SK-N-SH treated with all-trans-retinoic acid at 6 μM for 48 hours (cell line): ENCODE measurements around the gene RGS9.

Source experiments
- ATAC-seq: fragments of 200-7000 bp; cut with Tn5 transposase; 3 replicates; pipeline ENCODE4 v1.9.1; 2020; ENCODE audit warnings: mild to moderate bottlenecking, moderate library complexity
- ARNTL ChIP-seq: fragments of 450-650 bp; formaldehyde crosslinking; IDR thresholded peaks from 2 replicates; pipeline ENCODE4 v1.5.0; 2020; ENCODE audit warnings: low read depth, mild to moderate bottlenecking, moderate library complexity, borderline replicate concordance
- BACH2 ChIP-seq: fragments of 250-450 bp; sonication (Bioruptor Pico); IDR thresholded peaks from 2 replicates; pipeline ENCODE4 v1.9.0; 2021; ENCODE audit warnings: mild to moderate bottlenecking, borderline replicate concordance
- CSDC2 ChIP-seq: fragments of 250-450 bp; sonication (Bioruptor Pico); IDR thresholded peaks from 2 replicates; pipeline ENCODE4 v1.5.0; 2020; ENCODE audit warnings: mild to moderate bottlenecking, moderate library complexity
- ESRRG ChIP-seq: fragments of 250-450 bp; sonication (Bioruptor Pico); IDR thresholded peaks from 2 replicates; pipeline ENCODE4 v1.6.1; 2021; ENCODE audit warnings: mild to moderate bottlenecking
- ISL1 ChIP-seq: fragments of 250-450 bp; sonication (Bioruptor Pico); IDR thresholded peaks from 2 replicates; pipeline ENCODE4 v2.1.2; 2022; ENCODE audit warnings: mild to moderate bottlenecking, moderate library complexity
- OSR1 ChIP-seq: fragments of 250-450 bp; sonication (Bioruptor Pico); IDR thresholded peaks from 2 replicates; pipeline ENCODE4 v1.8.0; 2022; ENCODE audit warnings: moderate library complexity, mild to moderate bottlenecking, inconsistent platforms
- PPARA ChIP-seq: fragments of 250-450 bp; sonication (Bioruptor Pico); IDR thresholded peaks from 2 replicates; pipeline ENCODE4 v1.5.0; 2020; ENCODE audit warnings: mild to moderate bottlenecking, borderline replicate concordance
- RARB ChIP-seq: fragments of 250-450 bp; sonication (Bioruptor Pico); IDR thresholded peaks from 2 replicates; pipeline ENCODE4 v1.8.0; 2021; ENCODE audit warnings: mild to moderate bottlenecking, moderate library complexity
- TSHZ2 ChIP-seq: fragments of 250-450 bp; sonication (Bioruptor Pico); IDR thresholded peaks from 2 replicates; pipeline ENCODE4 v1.5.0; 2020; ENCODE audit warnings: mild to moderate bottlenecking, moderate library complexity
- ZC3H10 ChIP-seq: fragments of 250-450 bp; sonication (Bioruptor Pico); IDR thresholded peaks from 2 replicates; pipeline ENCODE4 v1.5.1; 2021; ENCODE audit warnings: mild to moderate bottlenecking, moderate library complexity
- ZFP3 ChIP-seq: fragments of 250-450 bp; sonication (Bioruptor Pico); IDR thresholded peaks from 2 replicates; pipeline ENCODE4 v1.5.0; 2020; ENCODE audit warnings: mild to moderate bottlenecking, moderate library complexity
- ZFP30 ChIP-seq: fragments of 450-650 bp; formaldehyde crosslinking; IDR thresholded peaks from 2 replicates; pipeline ENCODE4 v1.5.0; 2022; ENCODE audit warnings: mild to moderate bottlenecking, moderate library complexity
- ZNF565 ChIP-seq: fragments of 450-650 bp; formaldehyde crosslinking; conservative IDR thresholded peaks from 2 replicates; pipeline ENCODE4 v1.5.0; 2020; ENCODE audit warnings: low read depth, mild to moderate bottlenecking, moderate library complexity
- ZNF70 ChIP-seq: fragments of 450-650 bp; formaldehyde crosslinking; IDR thresholded peaks from 2 replicates; pipeline ENCODE4 v1.5.0; 2020; ENCODE audit warnings: mild to moderate bottlenecking, moderate library complexity
- ZNF8 ChIP-seq: fragments of 450-650 bp; formaldehyde crosslinking; IDR thresholded peaks from 2 replicates; pipeline ENCODE4 v1.5.0; 2020; ENCODE audit warnings: mild to moderate bottlenecking, moderate library complexity
- TF ChIP-seq, protein P1 (sequence below): fragments of 250-450 bp; sonication (Bioruptor Pico); IDR thresholded peaks from 2 replicates; pipeline ENCODE4 v1.8.0; 2021; ENCODE audit warnings: low read depth, mild to moderate bottlenecking, moderate library complexity, borderline replicate concordance
- TF ChIP-seq, protein P2 (sequence below): fragments of 250-450 bp; sonication (Bioruptor Pico); IDR thresholded peaks from 2 replicates; pipeline ENCODE4 v1.8.0; 2020; ENCODE audit warnings: mild to moderate bottlenecking, moderate library complexity, borderline replicate concordance
- TF ChIP-seq, protein P3 (sequence below): fragments of 250-450 bp; sonication (Bioruptor Pico); IDR thresholded peaks from 2 replicates; pipeline ENCODE4 v1.5.1; 2020; ENCODE audit warnings: low read depth, mild to moderate bottlenecking, moderate library complexity
- TF ChIP-seq, protein P4 (sequence below): fragments of 250-450 bp; sonication (Bioruptor Pico); IDR thresholded peaks from 2 replicates; pipeline ENCODE4 v1.5.1; 2021; ENCODE audit warnings: mild to moderate bottlenecking, moderate library complexity

RGS9 gene

GRCh38 chr17:65218261-65218660 is 81.1 kb downstream of the RGS9 start:
- ATAC-seq = no peak
- TF ChIP-seq ZC3H10 (no peak), TSHZ2 (CRISPR knock-in tag) (no peak), ZFP30 (CRISPR knock-in tag) (no peak), PPARA (CRISPR knock-in tag) (no peak), BACH2 (CRISPR knock-in tag) (no peak), ISL1 (CRISPR knock-in tag) (no peak), ZNF8 (no peak), ZNF70 (CRISPR knock-in tag) (no peak)
- TF ChIP-seq, protein P1, sequence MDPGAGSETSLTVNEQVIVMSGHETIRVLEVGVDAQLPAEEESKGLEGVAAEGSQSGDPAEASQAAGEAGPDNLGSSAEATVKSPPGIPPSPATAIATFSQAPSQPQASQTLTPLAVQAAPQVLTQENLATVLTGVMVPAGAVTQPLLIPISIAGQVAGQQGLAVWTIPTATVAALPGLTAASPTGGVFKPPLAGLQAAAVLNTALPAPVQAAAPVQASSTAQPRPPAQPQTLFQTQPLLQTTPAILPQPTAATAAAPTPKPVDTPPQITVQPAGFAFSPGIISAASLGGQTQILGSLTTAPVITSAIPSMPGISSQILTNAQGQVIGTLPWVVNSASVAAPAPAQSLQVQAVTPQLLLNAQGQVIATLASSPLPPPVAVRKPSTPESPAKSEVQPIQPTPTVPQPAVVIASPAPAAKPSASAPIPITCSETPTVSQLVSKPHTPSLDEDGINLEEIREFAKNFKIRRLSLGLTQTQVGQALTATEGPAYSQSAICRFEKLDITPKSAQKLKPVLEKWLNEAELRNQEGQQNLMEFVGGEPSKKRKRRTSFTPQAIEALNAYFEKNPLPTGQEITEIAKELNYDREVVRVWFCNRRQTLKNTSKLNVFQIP (CRISPR knock-in tag) = no peak
- TF ChIP-seq, all 23 proteins: peak for 0

DNA sequence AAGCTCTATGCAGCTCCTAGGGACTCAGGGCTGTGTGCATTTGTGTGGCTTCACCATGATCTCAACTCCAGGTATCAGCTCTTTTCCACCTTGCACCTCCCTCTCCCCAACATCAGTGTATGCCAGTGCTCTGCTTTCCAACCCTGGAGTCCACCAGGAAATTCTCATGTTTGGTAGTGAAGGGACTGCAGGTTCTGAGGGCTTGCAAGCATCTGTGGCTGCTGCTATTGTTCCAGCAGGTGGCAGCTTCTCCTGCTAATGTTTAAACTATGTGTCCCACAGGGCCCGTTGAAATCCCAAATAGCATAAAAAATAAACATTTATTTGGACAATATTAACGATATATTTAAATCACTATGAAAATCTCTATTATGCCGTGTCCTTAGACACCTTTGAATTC is 82.0 kb downstream of the RGS9 start:
- ATAC-seq = peak; percentile 58
- TF ChIP-seq PPARA (CRISPR knock-in tag) = no peak
- no peak for TF ChIP-seq ESRRG (CRISPR knock-in tag)
- no peak for TF ChIP-seq CSDC2 (CRISPR knock-in tag)
- no peak for TF ChIP-seq ZC3H10
- TF ChIP-seq, protein P2, sequence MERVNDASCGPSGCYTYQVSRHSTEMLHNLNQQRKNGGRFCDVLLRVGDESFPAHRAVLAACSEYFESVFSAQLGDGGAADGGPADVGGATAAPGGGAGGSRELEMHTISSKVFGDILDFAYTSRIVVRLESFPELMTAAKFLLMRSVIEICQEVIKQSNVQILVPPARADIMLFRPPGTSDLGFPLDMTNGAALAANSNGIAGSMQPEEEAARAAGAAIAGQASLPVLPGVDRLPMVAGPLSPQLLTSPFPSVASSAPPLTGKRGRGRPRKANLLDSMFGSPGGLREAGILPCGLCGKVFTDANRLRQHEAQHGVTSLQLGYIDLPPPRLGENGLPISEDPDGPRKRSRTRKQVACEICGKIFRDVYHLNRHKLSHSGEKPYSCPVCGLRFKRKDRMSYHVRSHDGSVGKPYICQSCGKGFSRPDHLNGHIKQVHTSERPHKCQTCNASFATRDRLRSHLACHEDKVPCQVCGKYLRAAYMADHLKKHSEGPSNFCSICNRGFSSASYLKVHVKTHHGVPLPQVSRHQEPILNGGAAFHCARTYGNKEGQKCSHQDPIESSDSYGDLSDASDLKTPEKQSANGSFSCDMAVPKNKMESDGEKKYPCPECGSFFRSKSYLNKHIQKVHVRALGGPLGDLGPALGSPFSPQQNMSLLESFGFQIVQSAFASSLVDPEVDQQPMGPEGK (CRISPR knock-in tag) = no peak

- TF ChIP-seq, protein P3, sequence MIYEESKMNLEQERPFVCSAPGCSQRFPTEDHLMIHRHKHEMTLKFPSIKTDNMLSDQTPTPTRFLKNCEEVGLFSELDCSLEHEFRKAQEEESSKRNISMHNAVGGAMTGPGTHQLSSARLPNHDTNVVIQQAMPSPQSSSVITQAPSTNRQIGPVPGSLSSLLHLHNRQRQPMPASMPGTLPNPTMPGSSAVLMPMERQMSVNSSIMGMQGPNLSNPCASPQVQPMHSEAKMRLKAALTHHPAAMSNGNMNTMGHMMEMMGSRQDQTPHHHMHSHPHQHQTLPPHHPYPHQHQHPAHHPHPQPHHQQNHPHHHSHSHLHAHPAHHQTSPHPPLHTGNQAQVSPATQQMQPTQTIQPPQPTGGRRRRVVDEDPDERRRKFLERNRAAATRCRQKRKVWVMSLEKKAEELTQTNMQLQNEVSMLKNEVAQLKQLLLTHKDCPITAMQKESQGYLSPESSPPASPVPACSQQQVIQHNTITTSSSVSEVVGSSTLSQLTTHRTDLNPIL (CRISPR knock-in tag) = no peak
- TF ChIP-seq ZFP30 (CRISPR knock-in tag) = no peak
- TF ChIP-seq ZFP3 (CRISPR knock-in tag) = no peak
- no peak for TF ChIP-seq RARB
- no peak for ATAC-seq
These were observed 82.5 kb downstream of the RGS9 start for GRCh38 chr17:65219707-65220106.

- ATAC-seq = peak; percentile 27; the same call in 2 of the 3 replicates
- TF ChIP-seq ZFP3 (CRISPR knock-in tag) = no peak
- no peak for TF ChIP-seq ZNF565 (CRISPR knock-in tag)
- no peak for TF ChIP-seq ZNF8
- TF ChIP-seq, protein P2 (CRISPR knock-in tag) = no peak
- TF ChIP-seq ISL1 (CRISPR knock-in tag) = no peak
- TF ChIP-seq ZC3H10 = no peak
- no peak for TF ChIP-seq ZFP30 (CRISPR knock-in tag)
- TF ChIP-seq, protein P3 (CRISPR knock-in tag) = no peak
- TF ChIP-seq ARNTL (CRISPR knock-in tag) = no peak
- TF ChIP-seq, protein P4, sequence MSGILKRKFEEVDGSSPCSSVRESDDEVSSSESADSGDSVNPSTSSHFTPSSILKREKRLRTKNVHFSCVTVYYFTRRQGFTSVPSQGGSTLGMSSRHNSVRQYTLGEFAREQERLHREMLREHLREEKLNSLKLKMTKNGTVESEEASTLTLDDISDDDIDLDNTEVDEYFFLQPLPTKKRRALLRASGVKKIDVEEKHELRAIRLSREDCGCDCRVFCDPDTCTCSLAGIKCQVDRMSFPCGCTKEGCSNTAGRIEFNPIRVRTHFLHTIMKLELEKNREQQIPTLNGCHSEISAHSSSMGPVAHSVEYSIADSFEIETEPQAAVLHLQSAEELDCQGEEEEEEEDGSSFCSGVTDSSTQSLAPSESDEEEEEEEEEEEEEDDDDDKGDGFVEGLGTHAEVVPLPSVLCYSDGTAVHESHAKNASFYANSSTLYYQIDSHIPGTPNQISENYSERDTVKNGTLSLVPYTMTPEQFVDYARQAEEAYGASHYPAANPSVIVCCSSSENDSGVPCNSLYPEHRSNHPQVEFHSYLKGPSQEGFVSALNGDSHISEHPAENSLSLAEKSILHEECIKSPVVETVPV = no peak
- TF ChIP-seq TSHZ2 (CRISPR knock-in tag) = no peak
- no peak for TF ChIP-seq RARB
- TF ChIP-seq OSR1 (CRISPR knock-in tag) = no peak
- no peak for TF ChIP-seq ZNF70 (CRISPR knock-in tag)
- TF ChIP-seq CSDC2 (CRISPR knock-in tag) = no peak
These were observed 83.6 kb downstream of the RGS9 start for GRCh38 chr17:65220732-65221131.
